PC-3 (cell line): ENCODE measurements around the gene LNX2.

Experiments used
- EZH2 ChIP-seq: fragments of 300-600 bp; sonication (generic); IDR thresholded peaks from one replicate; pipeline ENCODE4 v1.6.1; 2017; ENCODE audit warnings: antibody characterized with exemption, mild to moderate bottlenecking, low read length; ENCODE audit not compliant: unreplicated experiment
- EZH2phosphoT487 ChIP-seq: fragments of 300-600 bp; sonication (generic); IDR thresholded peaks from 2 replicates; pipeline ENCODE4 v1.6.1; 2018; ENCODE audit warnings: mild to moderate bottlenecking, antibody characterized with exemption, low read length, borderline replicate concordance
- TF ChIP-seq, protein P1 (sequence below): fragments of 300-600 bp; sonication (generic); conservative IDR thresholded peaks from 2 replicates; pipeline ENCODE4 v1.5.1; 2017; ENCODE audit warnings: antibody characterized with exemption, low read depth, mild to moderate bottlenecking, low read length

DNA sequence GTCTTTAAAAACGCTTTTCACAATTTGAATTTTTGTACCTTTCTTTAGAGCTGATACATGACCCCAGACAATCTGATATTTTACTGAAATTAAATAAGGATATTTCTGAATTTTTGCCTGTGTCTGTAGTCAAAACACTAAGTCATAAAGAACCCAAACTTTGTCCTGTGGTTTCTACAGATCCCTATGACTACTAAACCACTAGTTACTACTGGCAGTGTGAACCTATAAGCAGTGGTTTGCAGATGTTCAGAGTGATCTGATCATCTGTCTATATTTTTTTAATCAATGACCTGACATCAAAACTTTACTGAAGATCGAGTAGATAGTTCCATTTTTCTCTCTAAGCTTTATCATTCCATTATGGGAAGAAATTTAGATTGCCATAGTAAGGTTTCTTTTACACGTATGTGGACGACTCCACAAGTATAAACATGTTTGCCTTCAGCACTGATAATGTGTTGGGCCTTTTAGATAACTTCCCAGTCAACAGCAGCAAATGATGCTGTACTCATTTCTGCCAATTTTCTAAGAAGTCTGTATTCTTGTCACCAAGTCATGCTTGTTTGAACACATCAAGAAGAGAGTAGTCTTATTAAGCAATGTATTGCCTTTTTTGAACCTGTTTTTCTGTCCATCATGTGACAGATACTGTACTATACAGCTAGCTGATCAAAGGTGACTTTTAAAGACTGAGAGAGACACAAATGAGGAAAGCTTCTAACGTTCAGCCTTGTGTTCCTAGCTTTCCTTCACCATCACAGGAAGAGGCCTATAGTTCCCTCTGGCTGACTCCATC, 23.2 kb upstream of the LNX2 start:
- TF ChIP-seq, protein P1, sequence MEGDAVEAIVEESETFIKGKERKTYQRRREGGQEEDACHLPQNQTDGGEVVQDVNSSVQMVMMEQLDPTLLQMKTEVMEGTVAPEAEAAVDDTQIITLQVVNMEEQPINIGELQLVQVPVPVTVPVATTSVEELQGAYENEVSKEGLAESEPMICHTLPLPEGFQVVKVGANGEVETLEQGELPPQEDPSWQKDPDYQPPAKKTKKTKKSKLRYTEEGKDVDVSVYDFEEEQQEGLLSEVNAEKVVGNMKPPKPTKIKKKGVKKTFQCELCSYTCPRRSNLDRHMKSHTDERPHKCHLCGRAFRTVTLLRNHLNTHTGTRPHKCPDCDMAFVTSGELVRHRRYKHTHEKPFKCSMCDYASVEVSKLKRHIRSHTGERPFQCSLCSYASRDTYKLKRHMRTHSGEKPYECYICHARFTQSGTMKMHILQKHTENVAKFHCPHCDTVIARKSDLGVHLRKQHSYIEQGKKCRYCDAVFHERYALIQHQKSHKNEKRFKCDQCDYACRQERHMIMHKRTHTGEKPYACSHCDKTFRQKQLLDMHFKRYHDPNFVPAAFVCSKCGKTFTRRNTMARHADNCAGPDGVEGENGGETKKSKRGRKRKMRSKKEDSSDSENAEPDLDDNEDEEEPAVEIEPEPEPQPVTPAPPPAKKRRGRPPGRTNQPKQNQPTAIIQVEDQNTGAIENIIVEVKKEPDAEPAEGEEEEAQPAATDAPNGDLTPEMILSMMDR = no peak
- no peak for TF ChIP-seq EZH2
- no peak for TF ChIP-seq EZH2phosphoT487
